OCI-LY3 (cell line): ENCODE results near the gene BOD1.

ENCODE experiments used
- EZH2phosphoT487 ChIP-seq: fragments of 200-600 bp; shearing (Covaris generic); IDR thresholded peaks from 2 replicates; pipeline ENCODE4 v1.6.1; 2018; ENCODE audit warnings: antibody characterized with exemption, mixed run types, low read depth
- TF ChIP-seq, protein P1 (sequence below): fragments of 200-600, 300-600 bp; sonication (generic); IDR thresholded peaks from 2 replicates; pipeline ENCODE4 v1.5.1; 2014; ENCODE audit warnings: antibody characterized with exemption, low read length, low read depth

DNA sequence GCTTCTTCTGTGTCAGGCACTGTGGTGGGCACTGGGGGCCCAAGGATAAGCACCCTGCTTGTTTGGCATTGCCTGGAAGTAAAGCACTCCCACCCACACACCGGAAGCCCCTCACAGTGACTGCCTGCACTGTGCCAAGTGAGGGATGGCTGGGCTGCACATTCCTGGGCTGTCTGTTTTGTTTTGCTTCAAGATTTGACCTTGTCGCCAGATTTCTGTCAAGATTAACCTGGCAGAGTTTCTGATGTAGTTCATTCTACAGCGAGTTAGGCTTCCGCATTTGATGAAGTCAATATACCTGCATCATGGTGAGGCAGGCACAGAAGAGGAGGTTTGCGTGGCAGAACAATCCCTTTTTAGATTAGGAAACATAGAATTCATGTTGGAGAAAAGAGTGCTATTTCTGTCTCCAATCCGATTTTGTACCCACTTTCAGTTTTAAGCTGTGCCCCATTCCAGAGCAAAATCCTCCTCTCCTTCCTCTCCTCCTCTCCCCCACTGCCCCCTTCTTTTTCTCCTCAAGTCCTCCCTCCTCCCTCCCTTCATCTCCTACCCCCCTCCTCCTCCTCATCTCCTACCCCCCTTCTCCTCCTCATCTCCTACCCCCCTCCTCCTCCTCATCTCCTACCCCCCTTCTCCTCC, 14.4 kb upstream of the BOD1 start:
- TF ChIP-seq, protein P1, sequence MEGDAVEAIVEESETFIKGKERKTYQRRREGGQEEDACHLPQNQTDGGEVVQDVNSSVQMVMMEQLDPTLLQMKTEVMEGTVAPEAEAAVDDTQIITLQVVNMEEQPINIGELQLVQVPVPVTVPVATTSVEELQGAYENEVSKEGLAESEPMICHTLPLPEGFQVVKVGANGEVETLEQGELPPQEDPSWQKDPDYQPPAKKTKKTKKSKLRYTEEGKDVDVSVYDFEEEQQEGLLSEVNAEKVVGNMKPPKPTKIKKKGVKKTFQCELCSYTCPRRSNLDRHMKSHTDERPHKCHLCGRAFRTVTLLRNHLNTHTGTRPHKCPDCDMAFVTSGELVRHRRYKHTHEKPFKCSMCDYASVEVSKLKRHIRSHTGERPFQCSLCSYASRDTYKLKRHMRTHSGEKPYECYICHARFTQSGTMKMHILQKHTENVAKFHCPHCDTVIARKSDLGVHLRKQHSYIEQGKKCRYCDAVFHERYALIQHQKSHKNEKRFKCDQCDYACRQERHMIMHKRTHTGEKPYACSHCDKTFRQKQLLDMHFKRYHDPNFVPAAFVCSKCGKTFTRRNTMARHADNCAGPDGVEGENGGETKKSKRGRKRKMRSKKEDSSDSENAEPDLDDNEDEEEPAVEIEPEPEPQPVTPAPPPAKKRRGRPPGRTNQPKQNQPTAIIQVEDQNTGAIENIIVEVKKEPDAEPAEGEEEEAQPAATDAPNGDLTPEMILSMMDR: no peak
- TF ChIP-seq EZH2phosphoT487: no peak
